ENCODE results near the gene FAM136A.

GRCh38 chr2:70282439-70282838, 19.4 kb downstream of the FAM136A start:
- no peak for TF ChIP-seq CTCF (conservative IDR thresholded peaks at IDR 0.05; ENCODE audit: low read length)
- no peak for TF ChIP-seq EZH2phosphoT487 (IDR thresholded peaks at IDR 0.05; ENCODE audit: borderline replicate concordance)
